CD4-positive, alpha-beta T cell treated with Interleukin-6 for 4 hours (primary cell): ENCODE measurements around the gene SHPK.

Source experiments
- DNase-seq: peaks from one replicate; pipeline ENCODE4 v3.0.0-alpha.2; 2020; ENCODE audit warnings: mixed read lengths

SHPK gene

GRCh38 chr17:3659541-3660111, 23.6 kb upstream of the SHPK start:
- no peak for DNase-seq

- DNase-seq = no peak
Observed at GRCh38 chr17:3658784-3659449, 22.9 kb upstream of the SHPK start.

GRCh38 chr17:3657874-3658783, 22.1 kb upstream of the SHPK start:
- no peak for DNase-seq

- no peak for DNase-seq
Observed at GRCh38 chr17:3657588-3657869, 21.5 kb upstream of the SHPK start.

GRCh38 chr17:3656755-3657587, 20.9 kb upstream of the SHPK start:
- DNase-seq = no peak

GRCh38 chr17:3656353-3656752, 20.3 kb upstream of the SHPK start:
- no peak for DNase-seq

- no peak for DNase-seq
Observed at GRCh38 chr17:3655766-3656165, 19.7 kb upstream of the SHPK start.

GRCh38 chr17:3647769-3648555, 11.9 kb upstream of the SHPK start:
- peak; percentile 50 for DNase-seq

- DNase-seq = no peak
Observed at GRCh38 chr17:3647251-3647650, 11.2 kb upstream of the SHPK start.

GRCh38 chr17:3645310-3645709, 9.3 kb upstream of the SHPK start:
- no peak for DNase-seq

GRCh38 chr17:3643889-3644349, 7.9 kb upstream of the SHPK start:
- DNase-seq = no peak

- no peak for DNase-seq
Observed at GRCh38 chr17:3641717-3642486, 5.9 kb upstream of the SHPK start.

GRCh38 chr17:3641014-3641413, 5.0 kb upstream of the SHPK start:
- no peak for DNase-seq

GRCh38 chr17:3639981-3640596, 4.0 kb upstream of the SHPK start:
- DNase-seq = no peak

GRCh38 chr17:3636908-3637373, 891 bp upstream of the SHPK start:
- DNase-seq = no peak

- DNase-seq = no peak
Observed at GRCh38 chr17:3635474-3636153, 436 bp downstream of the SHPK start.

GRCh38 chr17:3632287-3632686, 3.8 kb downstream of the SHPK start:
- DNase-seq = no peak

GRCh38 chr17:3630781-3631180, 5.3 kb downstream of the SHPK start:
- no peak for DNase-seq

- no peak for DNase-seq
Observed at GRCh38 chr17:3627769-3628167, 8.3 kb downstream of the SHPK start.
